Measurements from ENCODE around the gene BUB1B.

GRCh38 chr15:40192942-40193341 is 32.1 kb downstream of the BUB1B start:
- TF ChIP-seq TAF1 (IDR thresholded peaks at IDR 0.05; ENCODE audit: low read depth, low read length), result no peak
- no peak for TF ChIP-seq POLR2A (IDR thresholded peaks at IDR 0.05; ENCODE audit: low read depth, low read length)
- no peak for TF ChIP-seq POLR2AphosphoS5 (IDR thresholded peaks at IDR 0.05; ENCODE audit: low read depth, low read length)

All from GM12891 (cell line).